Activated CD8-positive, alpha-beta memory T cell treated with anti-CD3 and anti-CD28 coated beads, Interleukin-2, amount 10 ng/mL, durations not matched to agents 7 days and 5 days (primary cell): ENCODE results near the gene PEDS1. TPM values are rescaled to one million over a fixed set of nuclear protein-coding genes. Genes with fewer than 3 reads are reported as not detected.

ENCODE experiments used
- ATAC-seq: fragments of 150-1000 bp; cut with Tn5 transposase; one replicate; pipeline ENCODE4 v1.10.0; 2021; ENCODE audit warnings: moderate library complexity
- CTCF ChIA-PET: fragments of 350-600 bp; sonication (Branson Sonifier 250); formaldehyde crosslinking; loops from one replicate; lab custom pipeline; 2021; ENCODE audit warnings: antibody characterized with exemption; lab: Charles Lee
- DNase-seq: peaks from one replicate; pipeline ENCODE4 v3.0.0-alpha.2; 2020
- H3K27ac Mint-ChIP-seq: one replicate; pipeline ENCODE4 v1.8.0; 2021; ENCODE audit warnings: mild to moderate bottlenecking, mixed read lengths
- H3K27me3 Mint-ChIP-seq: one replicate; pipeline ENCODE4 v1.8.0; 2021; ENCODE audit warnings: mixed read lengths
- H3K36me3 Mint-ChIP-seq: one replicate; pipeline ENCODE4 v1.8.0; 2021; ENCODE audit warnings: mild to moderate bottlenecking, mixed read lengths
- H3K4me1 Mint-ChIP-seq: one replicate; pipeline ENCODE4 v1.8.0; 2021; ENCODE audit warnings: mixed read lengths
- H3K4me3 Mint-ChIP-seq: one replicate; pipeline ENCODE4 v1.8.0; 2021; ENCODE audit warnings: mild to moderate bottlenecking, moderate library complexity, mixed read lengths
- H3K9me3 Mint-ChIP-seq: one replicate; pipeline ENCODE4 v1.8.0; 2022; ENCODE audit warnings: low read depth, mixed read lengths
- total RNA-seq, 2 experiments: library from RNA; stranded (reverse); gene quantifications; one replicate each; pipeline ENCODE4 v1.2.3, GENCODE V29; 2021

The PEDS1 gene
- total RNA-seq, 2 experiments from 2014 or later: 24.2 to 25.4 TPM

DNA sequence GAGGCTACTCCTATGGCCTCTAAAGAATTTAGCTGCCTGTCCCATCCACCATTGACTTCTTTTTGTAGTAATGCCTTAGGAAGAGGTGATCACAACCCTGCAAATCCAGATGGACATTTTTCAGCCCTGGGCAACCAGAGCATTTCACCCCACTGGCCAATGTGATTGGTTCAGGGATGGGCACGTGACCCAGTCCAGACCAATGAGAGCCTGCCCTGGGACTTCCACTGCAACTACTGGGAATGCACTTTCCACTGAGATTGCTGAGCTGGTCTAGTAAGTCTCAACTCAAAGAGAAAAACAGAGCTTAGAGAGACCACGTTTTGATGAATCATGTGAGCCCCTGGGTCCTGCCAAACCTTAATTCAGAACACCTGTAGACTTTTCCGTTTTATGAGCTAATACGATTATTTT lies 31.7 kb downstream of the PEDS1 start:
- Mint-ChIP-seq H3K36me3 (peaks cover 17% of the 10 kb centered on the region), H3K27me3 (no peaks in the 10 kb centered on the region), H3K4me3 (no peak overlapping the region), H3K4me1 (peaks cover 4% of the 10 kb centered on the region), H3K9me3 (no peaks in the 10 kb centered on the region), H3K27ac (no peak overlapping the region)
- CTCF ChIA-PET: interaction anchor here (1.0 to 9.7 kb wide), 7 partner anchors 19 to 140 kb away, joined by 3 to 135 read pairs (median 3); partner anchors contain the start of gene PEDS1
- ATAC-seq: no peak
- no peak for DNase-seq

DNA sequence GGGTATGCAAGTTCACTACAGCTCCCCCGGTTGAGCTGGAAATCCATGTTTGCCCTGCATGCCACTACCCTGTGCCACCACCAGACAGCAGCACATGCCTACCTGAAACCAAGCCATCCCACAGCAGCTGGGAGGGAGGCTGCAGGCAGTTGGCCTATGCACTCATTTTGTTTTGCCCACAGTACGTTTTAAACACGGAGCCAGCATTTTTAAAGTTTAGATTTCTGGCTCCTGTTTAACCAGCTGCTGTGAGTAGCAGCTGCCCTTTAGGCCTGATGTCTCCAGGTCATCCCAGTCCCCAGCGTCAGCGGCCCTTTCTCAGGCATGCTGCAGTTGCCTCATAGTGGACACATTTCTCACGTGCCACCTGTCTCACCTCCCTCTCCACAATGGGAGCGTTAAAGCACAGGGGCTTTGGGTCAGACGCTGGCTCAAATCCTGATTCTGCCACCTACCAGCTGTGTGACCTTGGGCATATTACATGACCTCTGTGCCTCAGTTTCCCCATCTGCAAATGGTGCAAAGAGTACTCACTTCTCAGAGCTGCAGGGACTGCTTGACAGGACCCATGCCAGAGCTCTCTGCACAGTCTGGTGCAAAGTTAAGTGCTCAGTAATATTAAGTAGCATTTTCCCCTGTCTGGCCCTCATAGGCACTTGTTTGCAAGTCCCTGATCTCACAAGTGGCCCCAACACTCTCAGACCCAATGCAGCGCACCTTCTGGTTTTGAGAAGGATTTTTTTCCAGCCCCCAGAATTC lies 32.4 kb downstream of the PEDS1 start:
- H3K36me3 Mint-ChIP-seq: peaks cover 17% of the 10 kb centered on the region
- peaks cover 8% of the 10 kb centered on the region for H3K4me1 Mint-ChIP-seq
- CTCF ChIA-PET: interaction anchor here (0.6 to 9.7 kb wide), 20 partner anchors 10 to 407 kb away, joined by 3 to 135 read pairs (median 4); partner anchors contain the start of gene PEDS1
- H3K27ac Mint-ChIP-seq: no peak overlapping the region
- peak; percentile 72 for ATAC-seq
- no peaks in the 10 kb centered on the region for H3K27me3 Mint-ChIP-seq
- no peak overlapping the region for H3K4me3 Mint-ChIP-seq
- DNase-seq: peak; percentile 71
- H3K9me3 Mint-ChIP-seq: no peaks in the 10 kb centered on the region

DNA sequence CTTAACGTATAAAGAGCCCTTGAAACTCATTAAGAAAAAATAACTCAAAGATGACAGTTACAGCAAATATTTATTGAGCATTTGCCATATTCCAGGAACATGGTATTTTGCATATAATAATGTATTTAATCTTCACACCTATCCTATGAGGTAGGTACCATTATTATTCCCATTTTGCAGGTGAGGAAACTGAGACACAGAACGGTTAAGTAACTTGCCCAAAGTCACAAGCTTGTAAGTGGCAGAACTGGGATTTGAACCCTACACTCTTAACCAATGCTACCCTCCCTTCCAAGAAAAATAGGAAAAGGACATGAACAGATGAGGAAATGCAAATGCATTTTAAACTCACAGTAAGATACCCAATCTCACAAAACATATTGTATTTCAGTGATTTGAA lies 35.3 kb downstream of the PEDS1 start:
- DNase-seq: no peak
- H3K36me3 Mint-ChIP-seq: peaks cover 2% of the 10 kb centered on the region
- no peak overlapping the region for H3K4me3 Mint-ChIP-seq
- CTCF ChIA-PET: interaction anchor here (0.6 to 9.7 kb wide), 3 partner anchors 47 to 369 kb away, joined by 3 to 135 read pairs (median 4); no protein-coding TSS in a partner anchor
- ATAC-seq: no peak
- no peak overlapping the region for H3K27ac Mint-ChIP-seq
- H3K9me3 Mint-ChIP-seq: no peaks in the 10 kb centered on the region
- no peaks in the 10 kb centered on the region for H3K27me3 Mint-ChIP-seq
- peaks cover 30% of the 10 kb centered on the region for H3K4me1 Mint-ChIP-seq

DNA sequence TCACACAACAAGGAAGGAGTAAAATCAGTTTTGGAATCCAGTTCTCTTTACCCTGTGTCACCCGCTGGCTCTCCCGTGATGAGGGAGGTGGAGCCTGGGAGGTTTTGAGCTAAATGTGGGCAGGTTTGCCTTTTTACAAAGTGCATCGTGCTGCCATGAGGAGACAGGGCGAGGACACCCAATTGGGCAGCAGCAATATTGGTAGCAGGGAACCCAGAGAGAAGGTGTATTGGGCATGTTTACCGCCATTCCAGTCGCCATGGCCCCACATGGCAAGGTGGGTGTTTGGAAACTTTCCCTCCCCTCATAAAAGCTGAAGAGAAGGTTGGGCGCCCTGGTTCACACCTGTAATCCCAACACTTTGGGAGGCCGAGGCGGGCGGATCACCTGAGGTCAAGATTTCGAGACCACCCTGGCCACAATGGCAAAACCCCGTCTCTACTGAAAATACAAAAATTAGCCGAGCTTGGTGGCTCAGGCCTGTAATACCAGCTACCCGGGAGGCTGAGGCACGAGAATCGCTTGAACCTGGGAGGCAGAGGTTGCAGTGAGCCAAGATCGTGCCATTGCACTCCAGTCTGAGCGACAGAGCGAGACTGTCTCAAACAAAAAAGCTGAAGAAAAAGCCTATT lies 37.0 kb downstream of the PEDS1 start:
- H3K4me1 Mint-ChIP-seq: peaks cover 39% of the 10 kb centered on the region
- peak overlapping the region; percentile 82 for H3K4me3 Mint-ChIP-seq
- H3K27me3 Mint-ChIP-seq: no peaks in the 10 kb centered on the region
- H3K27ac Mint-ChIP-seq: peak overlapping the region; percentile 86
- no peak for ATAC-seq
- no peak for DNase-seq
- CTCF ChIA-PET: interaction anchor here (0.7 to 6.2 kb wide), 13 partner anchors 16 to 413 kb away, joined by 3 to 22 read pairs (median 4); partner anchors contain the start of gene PEDS1
- H3K36me3 Mint-ChIP-seq: peaks cover 4% of the 10 kb centered on the region
- H3K9me3 Mint-ChIP-seq: no peaks in the 10 kb centered on the region

DNA sequence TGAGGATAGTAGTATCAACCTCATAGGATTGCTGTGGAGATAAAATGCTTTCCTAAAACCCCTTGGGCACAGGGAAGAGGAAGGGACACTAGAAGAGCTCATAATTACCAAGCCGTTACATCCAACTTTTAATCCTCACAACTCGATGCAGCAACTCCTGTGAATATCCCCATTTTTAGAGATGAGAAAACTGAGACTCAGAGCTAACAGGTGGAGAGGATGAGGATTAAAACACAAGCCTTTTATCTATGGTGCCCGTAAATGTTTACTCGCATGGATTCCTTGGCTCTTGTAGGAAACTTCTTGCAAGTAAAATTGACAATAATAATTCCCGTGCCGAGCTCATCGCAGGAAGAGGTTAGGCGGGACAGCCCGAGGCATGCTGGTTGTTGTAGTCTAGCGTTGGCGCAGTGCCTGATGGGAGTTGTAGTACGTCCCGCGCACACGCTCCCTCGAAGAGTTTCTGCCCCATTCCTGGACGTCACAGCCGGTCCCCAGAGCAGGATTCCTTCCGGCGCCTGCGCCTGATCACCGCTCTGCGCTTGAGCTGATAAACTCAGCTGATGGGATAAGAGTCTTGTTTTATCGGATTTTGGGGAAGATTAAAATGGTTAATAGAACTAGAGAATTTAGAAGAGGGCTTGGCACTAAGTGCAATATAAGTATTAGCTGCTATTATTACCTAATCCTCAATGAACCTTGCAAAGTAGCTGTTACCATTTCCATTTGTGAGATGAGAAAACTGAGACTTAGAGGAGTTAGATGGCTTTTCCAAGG lies 37.7 kb downstream of the PEDS1 start:
- CTCF ChIA-PET: interaction anchor here (0.7 to 6.2 kb wide), 13 partner anchors 12 to 412 kb away, joined by 3 to 22 read pairs (median 4); partner anchors contain the start of gene PEDS1
- no peaks in the 10 kb centered on the region for H3K9me3 Mint-ChIP-seq

DNA sequence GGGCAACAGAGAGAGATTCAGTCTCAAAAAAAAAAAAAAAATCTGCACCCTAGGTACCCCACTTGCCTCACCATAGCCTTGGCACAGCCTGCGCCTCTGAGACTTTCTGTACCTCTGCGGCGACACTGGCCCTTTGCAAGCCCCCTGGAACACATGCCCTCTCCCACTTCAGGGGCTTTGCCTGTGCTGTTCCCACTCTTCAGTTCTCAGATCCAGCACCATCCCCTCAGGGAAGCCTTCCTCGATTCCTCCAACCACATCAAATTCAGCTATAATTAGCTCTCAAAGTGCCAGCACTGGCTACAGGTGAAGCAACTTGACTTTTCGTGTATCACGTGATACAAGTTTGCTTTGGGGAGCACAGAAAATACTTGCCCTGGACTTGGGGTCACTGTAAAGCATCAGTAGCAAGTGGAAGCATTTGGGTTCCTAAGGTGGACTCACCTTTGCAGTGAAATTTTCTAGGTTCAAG lies 38.4 kb downstream of the PEDS1 start:
- peak overlapping the region; percentile 82 for H3K4me3 Mint-ChIP-seq
- peaks cover 5% of the 10 kb centered on the region for H3K36me3 Mint-ChIP-seq
- no peaks in the 10 kb centered on the region for H3K9me3 Mint-ChIP-seq
- H3K27ac Mint-ChIP-seq: peak overlapping the region; percentile 86
- H3K4me1 Mint-ChIP-seq: peaks cover 52% of the 10 kb centered on the region
- no peaks in the 10 kb centered on the region for H3K27me3 Mint-ChIP-seq
- ATAC-seq (no peak), DNase-seq (no peak)
- CTCF ChIA-PET: interaction anchor here (0.7 to 6.2 kb wide), 13 partner anchors 12 to 411 kb away, joined by 3 to 22 read pairs (median 4); partner anchors contain the start of gene PEDS1

More for the DNA sequence above, 37.7 kb downstream of the PEDS1 start:
- H3K4me3 Mint-ChIP-seq: peak overlapping the region; percentile 82
- ATAC-seq (peak; percentile 77), DNase-seq (peak; percentile 95)
- H3K27ac Mint-ChIP-seq: peak overlapping the region; percentile 86
- peaks cover 4% of the 10 kb centered on the region for H3K36me3 Mint-ChIP-seq
- H3K27me3 Mint-ChIP-seq: no peaks in the 10 kb centered on the region
- H3K4me1 Mint-ChIP-seq: peaks cover 44% of the 10 kb centered on the region

DNA sequence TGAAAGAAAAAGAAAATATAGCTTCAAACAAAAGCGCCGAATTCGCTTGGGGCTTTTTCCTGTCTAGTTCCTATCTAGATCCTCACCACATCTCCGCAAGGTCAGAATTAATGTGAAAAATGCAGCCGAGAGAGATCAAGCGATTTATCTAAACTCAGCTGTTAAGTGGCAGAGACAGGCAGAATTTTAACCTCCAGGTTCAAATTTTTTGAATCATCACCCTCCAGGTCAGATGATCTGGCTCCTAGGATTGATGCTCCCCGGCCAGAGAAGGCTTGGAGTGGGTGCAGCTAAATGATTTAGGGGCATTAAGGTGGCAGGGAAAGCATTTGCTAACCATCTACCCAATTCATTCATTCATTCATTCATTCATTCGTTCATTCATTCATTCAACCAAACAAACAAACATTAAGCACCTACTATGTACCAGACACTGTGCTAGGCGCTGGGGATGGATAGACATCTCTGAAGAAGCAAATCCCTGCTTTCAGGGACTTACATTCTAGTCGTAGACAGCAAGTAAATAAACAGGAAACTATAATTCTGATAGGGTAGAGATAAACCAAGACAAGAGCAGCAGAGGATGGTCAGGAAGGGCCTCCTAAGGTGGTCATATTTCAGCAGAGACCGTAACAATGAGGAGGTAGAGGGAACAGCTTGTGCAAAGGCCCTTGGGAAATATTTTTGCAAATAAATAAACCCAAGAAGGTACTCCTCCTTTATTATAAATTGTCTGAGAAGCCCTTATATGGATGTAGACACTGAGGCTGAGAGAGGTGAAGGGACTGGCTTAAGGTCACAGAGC lies 39.9 kb downstream of the PEDS1 start:
- DNase-seq (no peak), ATAC-seq (no peak)
- Mint-ChIP-seq H3K4me3 (peak overlapping the region; percentile 89), H3K9me3 (no peaks in the 10 kb centered on the region), H3K27ac (peak overlapping the region; percentile 98), H3K27me3 (no peaks in the 10 kb centered on the region), H3K36me3 (peaks cover 16% of the 10 kb centered on the region), H3K4me1 (peaks cover 65% of the 10 kb centered on the region)
- CTCF ChIA-PET: interaction anchor here (0.9 to 6.2 kb wide), 8 partner anchors 39 to 925 kb away, joined by 3 to 22 read pairs (median 5); partner anchors contain the start of gene PEDS1

DNA sequence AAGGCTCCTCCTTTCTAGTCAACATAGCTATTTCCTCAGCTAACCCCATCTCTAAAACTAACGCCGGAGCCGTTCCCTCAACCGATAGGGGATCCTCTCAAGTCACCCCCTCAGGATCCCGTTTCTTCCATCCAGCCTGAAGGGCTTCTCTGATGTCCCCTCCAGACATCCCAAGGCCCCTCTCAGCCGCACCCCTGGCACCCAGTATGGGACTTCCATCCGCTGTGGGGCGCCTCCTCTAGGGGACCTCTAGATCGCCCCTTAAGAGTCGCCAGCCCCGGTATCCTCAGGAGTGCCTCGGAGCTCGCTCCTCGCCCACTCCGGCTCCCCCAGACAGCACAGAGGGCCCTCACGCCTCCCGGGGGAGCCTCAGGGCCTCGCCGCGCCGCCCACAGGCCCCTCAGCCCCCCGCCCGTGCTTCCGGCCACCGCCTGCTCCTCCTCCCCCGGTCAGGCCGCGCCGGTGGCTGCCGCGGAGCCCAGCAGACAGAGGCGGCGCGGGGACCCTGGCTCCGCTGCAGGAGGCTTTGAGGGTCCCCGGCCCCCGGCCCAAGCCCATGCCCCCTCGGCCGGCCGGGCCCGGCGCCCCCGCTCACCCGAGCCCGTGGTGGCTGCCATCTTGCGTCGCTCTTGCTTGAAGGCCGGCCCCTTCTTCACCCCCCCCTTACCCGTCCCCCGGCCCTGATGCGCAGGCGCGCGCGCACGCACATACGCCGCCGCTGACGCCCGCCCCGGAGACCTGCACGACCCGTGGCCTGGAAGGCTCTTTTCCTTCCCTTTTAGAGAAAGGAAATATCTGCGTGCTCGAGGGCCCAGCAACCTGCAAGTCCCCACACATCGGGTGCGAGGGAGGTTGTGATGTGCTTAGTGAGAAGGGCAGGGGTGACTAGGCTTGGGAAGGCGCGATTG lies 40.8 kb downstream of the PEDS1 start, which contains the start of gene UBE2V1:
Gene UBE2V1, minus strand, starts transcription at position 639 of the 908 bp plus-strand sequence. Its CDS starts 22 bp downstream, at position 617.
- peaks cover 73% of the 10 kb centered on the region for H3K4me1 Mint-ChIP-seq
- no peaks in the 10 kb centered on the region for H3K27me3 Mint-ChIP-seq
- ATAC-seq: peak; percentile 71
- peak; percentile 93 for DNase-seq
- peak within 1 kb of the TSS; percentile 89 for H3K4me3 Mint-ChIP-seq
- H3K36me3 Mint-ChIP-seq: peaks cover 24% of the 10 kb centered on the region
- H3K27ac Mint-ChIP-seq: peak within 1 kb of the TSS; percentile 98
- CTCF ChIA-PET: interaction anchor here (0.8 to 6.2 kb wide), 7 partner anchors 21 to 924 kb away, joined by 3 to 22 read pairs (median 5); partner anchors contain the start of gene PEDS1
- H3K9me3 Mint-ChIP-seq: no peaks in the 10 kb centered on the region

DNA sequence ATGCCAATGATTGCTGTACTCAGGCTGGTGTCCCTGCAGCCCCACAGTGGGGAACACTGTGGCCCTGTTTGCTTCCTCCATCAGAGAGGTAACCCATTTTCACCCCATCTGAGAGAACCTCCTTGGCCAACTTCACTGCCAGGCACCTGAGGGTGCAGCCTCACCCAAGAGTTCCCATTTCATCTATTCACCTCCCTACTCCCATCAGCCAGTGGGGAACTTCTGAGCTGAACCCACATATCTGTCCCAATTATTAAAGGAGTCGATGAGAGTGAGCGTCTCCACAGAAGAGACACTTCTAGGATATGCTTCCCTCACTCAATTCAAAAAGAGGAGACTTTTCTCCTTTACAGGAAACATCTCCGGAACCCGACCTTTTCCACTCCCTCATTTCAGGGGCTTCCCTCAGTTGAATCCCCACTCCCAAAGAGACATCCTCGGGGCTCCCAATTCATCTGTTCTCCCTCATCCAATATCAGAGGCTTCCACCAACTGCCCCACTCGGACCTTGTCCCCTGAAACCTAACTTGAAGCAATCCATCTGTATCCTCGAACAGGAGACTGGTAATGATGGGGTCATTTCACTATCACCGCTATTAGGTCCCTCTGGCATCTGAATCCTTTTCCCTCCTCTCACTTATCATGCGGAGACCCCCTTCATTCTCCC lies 41.6 kb downstream of the PEDS1 start:
- Mint-ChIP-seq H3K27me3 (no peaks in the 10 kb centered on the region), H3K9me3 (no peaks in the 10 kb centered on the region), H3K4me3 (peak overlapping the region; percentile 89), H3K27ac (peak overlapping the region; percentile 98), H3K4me1 (peaks cover 80% of the 10 kb centered on the region), H3K36me3 (peaks cover 30% of the 10 kb centered on the region)
- ATAC-seq: no peak
- CTCF ChIA-PET: interaction anchor here (0.7 to 6.2 kb wide), 7 partner anchors 9 to 133 kb away, joined by 3 to 22 read pairs (median 4); partner anchors contain the start of gene PEDS1
- no peak for DNase-seq

DNA sequence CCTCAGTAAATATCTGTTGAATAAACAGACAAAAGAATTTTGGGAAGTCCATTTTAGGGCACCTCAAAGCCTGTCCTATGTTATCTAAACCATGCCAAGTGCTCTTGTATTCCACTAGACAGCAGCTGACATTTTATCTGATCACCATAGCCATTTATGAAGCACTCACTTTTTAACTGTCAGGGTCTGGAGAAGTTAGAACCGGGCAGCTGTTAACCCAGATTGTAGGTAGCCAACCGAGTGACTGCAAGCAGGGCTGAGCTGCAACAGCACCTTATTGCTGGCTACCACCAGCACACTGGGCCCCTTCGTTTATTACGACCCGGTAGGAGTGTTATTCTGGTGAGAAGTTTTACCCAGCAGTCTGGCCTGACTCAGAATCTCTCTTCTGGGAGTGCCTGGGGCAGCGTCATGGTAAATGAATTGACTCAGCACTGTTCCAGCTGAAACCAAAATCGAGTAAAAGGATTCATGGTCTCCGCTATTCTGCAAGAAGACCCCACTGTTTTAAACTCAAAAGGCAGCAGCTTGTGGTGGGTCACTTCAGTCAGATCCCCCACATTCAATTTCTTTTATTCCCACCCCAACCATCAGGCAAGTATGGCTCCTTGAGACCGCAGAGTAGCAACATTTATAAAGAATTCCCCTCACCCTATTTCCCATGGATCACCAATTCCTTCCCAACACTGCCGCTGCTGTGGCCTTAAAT lies 42.2 kb downstream of the PEDS1 start:
- H3K4me1 Mint-ChIP-seq: peaks cover 81% of the 10 kb centered on the region
- H3K27ac Mint-ChIP-seq: peak overlapping the region; percentile 98
- H3K27me3 Mint-ChIP-seq: no peaks in the 10 kb centered on the region
- H3K9me3 Mint-ChIP-seq: no peaks in the 10 kb centered on the region
- ATAC-seq: peak; percentile 15
- peaks cover 34% of the 10 kb centered on the region for H3K36me3 Mint-ChIP-seq
- CTCF ChIA-PET: interaction anchor here (0.7 to 6.2 kb wide), 7 partner anchors 10 to 132 kb away, joined by 3 to 22 read pairs (median 5); partner anchors contain the start of gene PEDS1
- peak; percentile 85 for DNase-seq
- peak overlapping the region; percentile 89 for H3K4me3 Mint-ChIP-seq
